ENCODE results near the gene COL26A1. TPM values are rescaled to one million over a fixed set of nuclear protein-coding genes. Genes with fewer than 3 reads are reported as not detected.

Gene COL26A1
- total and polyA plus RNA-seq, 2 of the 4 experiments (the other 2 are of a cell fraction), result not detected

DNA sequence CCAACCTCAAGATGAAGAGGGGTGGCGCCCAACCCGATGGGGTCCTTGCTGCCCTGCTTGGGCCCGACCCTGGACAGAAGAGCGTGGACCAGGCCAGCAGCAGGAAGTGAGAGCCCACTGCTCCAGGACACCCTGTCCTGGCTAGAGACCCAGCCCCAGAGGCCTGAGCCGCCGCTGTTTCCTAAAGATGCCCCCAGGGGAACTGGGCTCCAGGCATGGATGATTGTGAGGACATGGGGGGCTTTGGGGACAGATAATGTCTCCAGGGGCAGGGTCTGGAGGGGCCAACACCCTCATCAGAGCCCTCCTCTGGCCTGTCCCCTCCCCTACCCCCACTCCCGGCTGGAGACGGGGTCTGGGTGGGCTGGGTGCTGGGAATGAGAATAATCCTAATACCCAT lies 194.7 kb downstream of the COL26A1 start:
- Histone ChIP-seq H3K27me3 (ENCODE audit: control insufficient read depth, insufficient read depth, low read length) (peaks cover 48% of the 10 kb centered on the region), H2BK5ac (ENCODE audit: low read depth, low read length, poor library complexity, severe bottlenecking) (no peak overlapping the region), H3K27ac (ENCODE audit: insufficient read depth, low read length) (no peak overlapping the region), H3K9me1 (ENCODE audit: insufficient read depth, low read length) (no peaks in the 10 kb centered on the region), H4K20me1 (ENCODE audit: insufficient read depth, low read length) (no peaks in the 10 kb centered on the region), H2BK15ac (ENCODE audit: low read depth, low read length) (no peak overlapping the region), H3K18ac (ENCODE audit: low read depth, low read length) (no peak overlapping the region), H3K14ac (replicated peaks; ENCODE audit: low read depth, low read length) (no peak overlapping the region), H3K56ac (ENCODE audit: extremely low read depth, insufficient read depth, low read length) (no peak overlapping the region), H3K4me1 (ENCODE audit: control insufficient read depth, insufficient read depth, low read length) (no peaks in the 10 kb centered on the region), H3K9ac (ENCODE audit: low read depth, low read length) (no peak overlapping the region), H2BK120ac (ENCODE audit: low read depth, low read length) (no peak overlapping the region), H3K4me2 (ENCODE audit: low read depth, low read length) (no peak overlapping the region), H4K8ac (ENCODE audit: low read depth in 2 of 2, low read length in 2 of 2) (no peak overlapping the region), H3K23ac (ENCODE audit: low read depth, low read length) (no peak overlapping the region), H3K4me3 (ENCODE audit: insufficient read depth, low read depth, low read length) (no peak overlapping the region), H4K91ac (ENCODE audit: insufficient read depth, low read depth, low read length) (no peak overlapping the region), H2AK5ac (ENCODE audit: low read depth, low read length) (no peak overlapping the region), H2AK9ac (replicated peaks; ENCODE audit: low read depth, low read length, poor library complexity) (no peak overlapping the region), H3K9me3 (ENCODE audit: control insufficient read depth, insufficient read depth, low read length) (no peaks in the 10 kb centered on the region), H3K36me3 (ENCODE audit: control insufficient read depth, insufficient read depth, low read length) (no peaks in the 10 kb centered on the region), H3K4ac (ENCODE audit: low read depth, low read length) (no peak overlapping the region), H4K5ac (ENCODE audit: low read depth, low read length) (no peak overlapping the region), H2AFZ (replicated peaks; ENCODE audit: low read length, poor library complexity) (no peak overlapping the region), H2BK20ac (ENCODE audit: low read depth, low read length) (no peak overlapping the region), H3K79me1 (ENCODE audit: low read depth in 1 of 2, low read length in 2 of 2) (no peaks in the 10 kb centered on the region)
- POLR2A ChIA-PET (ENCODE audit: unreplicated experiment), result no interaction called here
- no TSS peak for BruUV-seq (replicated peaks)
- TF ChIP-seq FOS (IDR thresholded peaks at IDR 0.05; ENCODE audit: low read depth, low read length), result no peak
- no peak for TF ChIP-seq USF2 (IDR thresholded peaks at IDR 0.05; ENCODE audit: low read depth, low read length)
- TF ChIP-seq RFX5 (IDR thresholded peaks at IDR 0.05; ENCODE audit: low read depth, low read length), result no peak
- TF ChIP-seq CEBPB (IDR thresholded peaks at IDR 0.05; ENCODE audit: low read depth, low read length), result no peak
- no peak for TF ChIP-seq CHD1 (IDR thresholded peaks at IDR 0.05; ENCODE audit: low read depth, low read length)
- TF ChIP-seq RAD21 (IDR thresholded peaks at IDR 0.05; ENCODE audit: low read length), result no peak
- no peak for TF ChIP-seq RCOR1 (IDR thresholded peaks at IDR 0.05; ENCODE audit: insufficient replicate concordance, low read length)
- TF ChIP-seq POLR2A (IDR thresholded peaks at IDR 0.05; ENCODE audit: low read depth, low read length), result no peak
- no peak for TF ChIP-seq NFE2L2 (IDR thresholded peaks at IDR 0.05; ENCODE audit: low read depth, low read length)
- CTCF ChIA-PET, result no interaction called here
- 67% methylated on average over 3 of the region's 8 CpGs; no CpG with 5 or more reads in 1 of the 2 experiments for WGBS, 2 experiments (ENCODE audit: extremely low coverage in 2 of 2, insufficient read length in 1 of 2)
- dilution Hi-C loops (cut with HindIII; ENCODE audit: low sequenced_read_pairs, unreplicated experiment), result no loop called here
- no peak for ATAC-seq (ENCODE audit: low read depth)
- in situ Hi-C loops (cut with MboI; ENCODE audit: low sequenced_read_pairs), result no loop called here
- no peak for DNase-seq
- intact Hi-C loops (cut with micrococcal nuclease), result loop anchor here (10.0 kb wide), 1 partner anchor 127 kb away; no protein-coding TSS in a partner anchor
